Skeletal muscle tissue (tissue), 4 donors: ENCODE results near the gene KLF5. TPM values are rescaled to one million over a fixed set of nuclear protein-coding genes. Genes with fewer than 3 reads are reported as not detected.

Experiments
- H3K27ac ChIP-seq: one replicate; pipeline ENCODE4 v1.7.0; 2013; ENCODE audit warnings: mild to moderate bottlenecking, low read depth, low read length, inconsistent platforms
- H3K27me3 ChIP-seq, 3 donors: one replicate each; pipeline ENCODE4 v1.7.0; 2013; ENCODE audit warnings: low read length in 3 of 3; ENCODE audit not compliant: control insufficient read depth in 3 of 3, insufficient read depth in 3 of 3
- H3K36me3 ChIP-seq, 3 donors: one replicate each; pipeline ENCODE4 v1.7.0; 2013; ENCODE audit warnings: low read length in 3 of 3; ENCODE audit not compliant: control insufficient read depth in 3 of 3, insufficient read depth in 3 of 3
- H3K4me1 ChIP-seq, 3 donors: one replicate each; pipeline ENCODE4 v1.7.0; 2013; ENCODE audit warnings: low read length in 3 of 3, mild to moderate bottlenecking in 3 of 3; ENCODE audit not compliant: control insufficient read depth in 3 of 3, insufficient read depth in 3 of 3
- H3K4me3 ChIP-seq, 3 donors: one replicate each; pipeline ENCODE4 v1.7.0; 2013; ENCODE audit warnings: low read length in 3 of 3
- H3K9ac ChIP-seq, 3 donors: one replicate each; pipeline ENCODE4 v1.7.0; 2013; ENCODE audit warnings: low read length in 3 of 3, mild to moderate bottlenecking in 3 of 3, moderate library complexity in 2 of 3, low read depth in 1 of 3
- H3K9me3 ChIP-seq, 3 donors: one replicate each; pipeline ENCODE4 v1.7.0; 2013; ENCODE audit warnings: low read length in 3 of 3; ENCODE audit not compliant: control insufficient read depth in 3 of 3
- total RNA-seq: library from RNA; depleted of rRNA; stranded (reverse); fragments of >200 nt; gene quantifications from one replicate; pipeline ENCODE4 v1.2.3, GENCODE V29; 2014
- donor health status: Osteomylitis.

KLF5 gene
- total RNA-seq, 1 donor from 2014 or later: 11.0 TPM

DNA sequence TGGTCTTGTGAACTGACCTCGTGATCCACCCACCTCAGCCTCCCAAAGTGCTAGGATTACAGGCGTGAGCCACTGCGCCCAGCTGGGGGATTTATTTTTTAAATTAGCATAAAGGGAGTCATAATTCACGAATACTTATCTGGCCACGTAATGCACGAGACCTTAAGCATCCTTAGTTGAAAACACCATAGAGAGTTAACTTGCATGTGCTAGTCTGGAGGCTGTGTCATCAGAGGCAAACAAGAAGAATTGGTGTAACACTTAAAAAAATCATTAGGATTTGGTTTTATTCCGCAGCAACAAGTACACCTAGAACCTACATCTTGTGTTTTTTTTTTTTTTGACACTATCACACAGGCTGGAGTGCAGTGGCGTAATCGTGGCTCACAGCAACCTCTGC is 19.1 kb downstream of the KLF5 start:
- H3K9me3 ChIP-seq: no peaks in the 10 kb centered on the region
- H3K27me3 ChIP-seq: no peaks in the 10 kb centered on the region
- peaks cover 0 to 12% (median 6%) of the 10 kb centered on the region in 3 donors for H3K36me3 ChIP-seq
- H3K9ac ChIP-seq: no peak overlapping the region
- no peak overlapping the region for H3K27ac ChIP-seq
- H3K4me3 ChIP-seq: no peak overlapping the region
- no peaks in the 10 kb centered on the region for H3K4me1 ChIP-seq

- Histone ChIP-seq H3K9me3 (no peaks in the 10 kb centered on the region), H3K4me1 (no peaks in the 10 kb centered on the region), H3K27me3 (no peaks in the 10 kb centered on the region)
These were observed 20.6 kb downstream of the KLF5 start for GRCh38 chr13:73079359-73079758.

DNA sequence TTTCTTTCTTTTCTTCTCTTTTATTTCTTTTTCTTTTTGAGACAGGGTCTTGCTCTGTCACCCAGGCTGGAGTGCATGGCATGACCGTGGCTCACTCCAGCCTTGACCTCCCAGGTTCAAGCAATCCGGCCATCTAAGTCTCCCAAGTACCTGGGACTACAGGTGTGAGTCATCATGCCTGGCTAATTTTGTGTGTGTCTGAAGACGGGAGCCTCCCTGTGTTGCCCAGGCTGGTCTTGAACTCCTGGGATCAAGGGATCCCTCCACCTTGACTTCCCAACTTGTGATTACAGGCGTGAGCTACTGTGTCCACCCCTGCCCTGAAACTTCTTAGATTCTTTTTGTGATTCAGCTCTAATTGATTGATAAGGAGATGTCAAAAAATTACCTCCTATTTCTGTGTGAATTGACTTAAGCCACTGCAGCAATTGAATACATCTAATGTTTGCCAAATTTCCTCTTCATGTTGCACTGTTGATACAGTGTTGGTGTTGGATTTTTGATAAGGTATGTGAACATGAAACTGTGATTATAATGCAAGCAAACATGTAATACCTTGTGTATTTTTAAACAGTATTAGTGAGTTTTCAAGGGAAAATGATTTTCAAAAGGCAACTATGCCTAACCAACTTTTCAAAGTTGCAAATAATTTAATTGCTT is 22.6 kb downstream of the KLF5 start:
- Histone ChIP-seq H3K4me1 (no peaks in the 10 kb centered on the region), H3K4me3 (no peak overlapping the region), H3K27me3 (no peaks in the 10 kb centered on the region), H3K9me3 (no peaks in the 10 kb centered on the region), H3K36me3 (peaks cover 0 to 6% (median 0%) of the 10 kb centered on the region in 3 donors), H3K9ac (no peak overlapping the region), H3K27ac (no peak overlapping the region)

More at GRCh38 chr13:73079359-73079758, 20.6 kb downstream of the KLF5 start:
- no peak overlapping the region for H3K9ac ChIP-seq
- no peak overlapping the region for H3K27ac ChIP-seq
- no peak overlapping the region for H3K4me3 ChIP-seq
- peaks cover 0 to 12% (median 6%) of the 10 kb centered on the region in 3 donors for H3K36me3 ChIP-seq

DNA sequence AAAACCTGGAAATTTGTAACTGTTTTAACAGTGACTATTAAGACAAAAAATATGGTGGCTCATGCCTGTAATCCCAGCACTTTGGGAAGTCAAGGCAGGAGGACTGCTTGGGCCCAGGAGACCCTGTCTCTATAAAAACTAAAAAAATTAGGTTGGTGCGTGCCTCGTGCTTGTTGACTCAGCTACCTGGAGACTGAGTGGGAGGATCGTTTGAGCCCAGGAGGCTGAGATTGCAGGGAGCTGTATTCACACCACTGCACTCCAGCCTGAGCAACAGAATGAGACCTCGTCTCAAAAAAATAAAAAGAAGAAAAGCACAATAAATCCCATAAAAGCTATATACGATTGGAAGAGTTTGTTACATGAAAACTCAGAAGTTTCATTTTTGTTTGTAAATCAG is 23.7 kb downstream of the KLF5 start:
- no peaks in the 10 kb centered on the region for H3K9me3 ChIP-seq
- no peaks in the 10 kb centered on the region for H3K27me3 ChIP-seq
- no peak overlapping the region for H3K4me3 ChIP-seq
- no peaks in the 10 kb centered on the region for H3K36me3 ChIP-seq
- H3K9ac ChIP-seq: no peak overlapping the region
- H3K4me1 ChIP-seq: no peaks in the 10 kb centered on the region
- no peak overlapping the region for H3K27ac ChIP-seq

- Histone ChIP-seq H3K36me3 (no peaks in the 10 kb centered on the region), H3K4me3 (no peak overlapping the region), H3K9me3 (no peaks in the 10 kb centered on the region), H3K27me3 (no peaks in the 10 kb centered on the region), H3K9ac (no peak overlapping the region), H3K4me1 (no peaks in the 10 kb centered on the region), H3K27ac (no peak overlapping the region)
These were observed 24.1 kb downstream of the KLF5 start for GRCh38 chr13:73082895-73083294.

GRCh38 chr13:73088332-73088935 is 29.6 kb downstream of the KLF5 start:
- Histone ChIP-seq H3K9me3 (peaks cover 0 to 12% (median 0%) of the 10 kb centered on the region in 3 donors), H3K9ac (no peak overlapping the region), H3K27ac (no peak overlapping the region), H3K36me3 (no peaks in the 10 kb centered on the region), H3K4me1 (no peaks in the 10 kb centered on the region), H3K27me3 (no peaks in the 10 kb centered on the region), H3K4me3 (no peak overlapping the region)

DNA sequence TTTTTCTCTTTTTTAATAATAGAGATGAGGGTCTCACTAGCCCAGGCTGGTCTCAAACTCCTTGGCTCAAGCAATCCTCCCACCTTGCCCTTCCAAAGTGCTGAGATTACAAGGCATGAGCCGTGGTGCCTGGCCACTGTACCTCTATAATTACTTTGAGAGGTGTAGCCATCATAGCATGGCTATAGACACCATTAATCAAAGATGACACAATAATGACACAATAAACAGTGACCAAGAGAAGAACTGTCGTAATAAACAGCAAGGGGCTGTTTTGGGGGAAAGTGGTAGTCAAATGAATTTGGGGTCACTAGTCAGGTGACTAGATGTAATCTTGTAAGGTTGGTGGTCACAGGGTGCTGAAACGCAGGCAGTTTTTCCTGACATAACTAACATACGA is 30.4 kb downstream of the KLF5 start:
- Histone ChIP-seq H3K9me3 (peaks cover 0 to 12% (median 0%) of the 10 kb centered on the region in 3 donors), H3K27me3 (no peaks in the 10 kb centered on the region), H3K9ac (no peak overlapping the region), H3K4me1 (no peaks in the 10 kb centered on the region), H3K36me3 (no peaks in the 10 kb centered on the region), H3K4me3 (no peak overlapping the region), H3K27ac (no peak overlapping the region)

DNA sequence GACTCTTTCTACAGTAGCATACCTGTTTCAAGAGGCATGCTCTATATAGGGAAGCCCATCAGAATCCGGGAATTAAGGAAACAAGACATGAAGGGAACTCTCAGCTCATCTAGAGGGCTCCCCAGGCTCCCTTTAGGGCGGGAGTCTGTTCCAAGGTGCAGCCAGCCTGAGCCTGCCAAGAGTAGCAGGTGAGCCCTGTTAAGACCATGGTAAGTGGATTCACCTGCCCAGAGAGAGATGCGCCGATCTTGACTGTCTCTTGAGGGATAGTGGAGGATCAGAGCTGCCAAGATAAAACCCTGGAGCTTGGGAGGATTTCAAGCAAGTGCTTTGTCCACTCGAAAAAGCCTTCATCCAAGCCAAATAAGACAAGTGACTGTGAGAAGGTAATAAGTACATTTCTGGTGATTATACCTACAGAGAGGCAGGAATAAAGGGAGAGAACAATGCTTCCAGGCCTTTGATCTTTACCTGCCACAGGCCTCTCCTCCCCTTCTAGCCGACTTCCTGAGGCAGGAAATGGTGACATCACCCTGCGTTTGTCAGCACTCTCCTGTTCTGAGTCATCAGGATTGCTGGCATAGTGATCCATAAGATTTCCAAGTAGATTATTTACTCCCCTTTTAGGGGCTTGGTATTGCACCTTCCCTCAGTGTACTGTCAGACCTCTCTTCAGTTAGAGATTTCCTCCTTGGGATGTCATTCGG is 31.5 kb downstream of the KLF5 start:
- no peaks in the 10 kb centered on the region for H3K4me1 ChIP-seq
- H3K36me3 ChIP-seq: no peaks in the 10 kb centered on the region
- H3K9ac ChIP-seq: no peak overlapping the region
- H3K9me3 ChIP-seq: peaks cover 0 to 12% (median 0%) of the 10 kb centered on the region in 3 donors
- H3K4me3 ChIP-seq: no peak overlapping the region
- H3K27me3 ChIP-seq: no peaks in the 10 kb centered on the region
- no peak overlapping the region for H3K27ac ChIP-seq

DNA sequence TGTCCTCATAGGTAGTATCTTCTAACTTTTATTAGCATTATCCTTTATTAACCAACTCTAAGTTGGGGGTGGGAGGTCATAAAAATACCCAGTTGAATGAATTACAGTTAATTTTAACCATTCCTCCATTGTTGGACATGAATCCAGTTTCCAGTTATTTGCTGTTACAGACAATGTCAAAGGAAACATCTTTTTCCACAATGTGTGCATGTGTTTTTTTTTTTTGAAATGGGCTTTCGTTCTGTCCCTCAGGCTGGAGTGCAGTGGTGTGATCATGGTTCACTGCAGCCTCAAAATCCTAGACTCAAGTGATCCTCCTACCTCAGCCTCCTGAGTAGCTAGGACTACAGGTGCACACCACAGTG is 32.0 kb downstream of the KLF5 start:
- Histone ChIP-seq H3K9ac (no peak overlapping the region), H3K9me3 (peaks cover 0 to 12% (median 0%) of the 10 kb centered on the region in 3 donors), H3K4me1 (no peaks in the 10 kb centered on the region), H3K4me3 (no peak overlapping the region), H3K36me3 (no peaks in the 10 kb centered on the region), H3K27me3 (no peaks in the 10 kb centered on the region), H3K27ac (no peak overlapping the region)

DNA sequence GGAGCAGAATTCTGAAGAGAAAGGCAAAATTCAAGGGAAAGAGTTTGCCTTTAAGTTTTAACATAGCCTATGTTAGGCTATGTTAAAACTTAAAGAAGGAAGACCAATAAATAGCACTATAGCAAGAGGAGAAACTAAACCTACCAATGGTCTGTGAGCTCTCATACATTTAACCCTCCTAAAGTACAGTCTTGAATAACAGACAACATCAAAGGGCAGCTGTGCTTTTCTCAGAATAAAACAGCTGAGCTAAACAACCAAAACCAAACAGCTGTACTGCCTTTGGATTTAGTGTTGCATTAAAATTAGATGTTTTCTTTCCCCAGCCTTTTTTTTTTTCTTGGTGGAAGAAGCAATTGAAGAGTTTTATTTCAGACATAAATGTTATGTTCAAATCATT is 34.0 kb downstream of the KLF5 start:
- Histone ChIP-seq H3K9me3 (peaks cover 0 to 12% (median 0%) of the 10 kb centered on the region in 3 donors), H3K4me1 (no peaks in the 10 kb centered on the region), H3K36me3 (no peaks in the 10 kb centered on the region), H3K9ac (no peak overlapping the region), H3K27me3 (no peaks in the 10 kb centered on the region), H3K27ac (no peak overlapping the region), H3K4me3 (no peak overlapping the region)
